Hematopoietic multipotent progenitor cell treated with erythropoietin and hydrocortisone succinate and interleukin-3 and kit ligand, for 8 days (in vitro differentiated cells): ENCODE measurements around the gene STXBP4.

ENCODE experiments used
- DNase-seq: peaks from one replicate; pipeline ENCODE4 v3.0.0-alpha.2; 2015

The STXBP4 gene

DNA sequence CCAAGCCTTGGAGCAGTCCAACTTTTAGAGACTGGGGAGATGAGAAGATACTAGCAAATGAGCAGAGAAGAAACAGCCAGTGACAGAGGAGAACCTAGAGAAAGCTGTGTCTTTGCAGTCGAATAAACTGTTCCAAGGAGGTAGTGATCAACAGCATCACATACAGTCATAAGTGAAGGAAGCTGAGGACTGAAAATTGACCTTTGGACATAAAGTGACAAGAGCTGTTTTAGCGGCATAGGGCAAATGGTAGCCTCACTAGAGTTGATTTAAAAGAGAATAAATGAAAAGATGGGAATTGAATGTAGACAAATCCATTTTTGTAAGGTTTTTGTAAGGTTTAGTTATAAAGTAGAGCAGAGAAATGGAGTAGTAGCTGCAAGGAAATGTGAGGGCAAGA lies 165.0 kb downstream of the STXBP4 start:
- DNase-seq = no peak

- DNase-seq = no peak
Observed at GRCh38 chr17:55134486-55135157, 166.1 kb downstream of the STXBP4 start.

GRCh38 chr17:55140809-55141208 lies 172.2 kb downstream of the STXBP4 start:
- no peak for DNase-seq

- DNase-seq = no peak
Observed at GRCh38 chr17:55144518-55144917, 176.0 kb downstream of the STXBP4 start.

GRCh38 chr17:55149485-55149884 lies 180.9 kb downstream of the STXBP4 start:
- DNase-seq = no peak

DNA sequence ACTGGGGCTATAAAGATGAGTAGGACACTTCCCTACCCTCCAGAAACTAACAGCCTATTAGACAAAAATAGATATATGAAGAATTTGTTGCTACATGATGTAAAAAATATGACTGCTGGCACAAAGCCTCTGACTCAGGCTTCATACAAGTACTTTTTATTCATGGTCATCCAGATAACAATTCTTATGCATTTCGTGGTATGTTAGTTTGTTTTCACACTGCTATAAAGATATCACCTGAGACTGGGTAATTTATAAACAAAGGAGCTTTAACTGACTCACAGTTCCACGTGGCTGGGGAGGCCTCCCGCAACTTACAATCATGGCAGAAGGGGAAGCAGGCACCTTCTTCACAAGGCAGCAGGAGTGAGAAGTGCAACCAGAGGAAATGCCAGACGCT lies 183.7 kb downstream of the STXBP4 start:
- no peak for DNase-seq

DNA sequence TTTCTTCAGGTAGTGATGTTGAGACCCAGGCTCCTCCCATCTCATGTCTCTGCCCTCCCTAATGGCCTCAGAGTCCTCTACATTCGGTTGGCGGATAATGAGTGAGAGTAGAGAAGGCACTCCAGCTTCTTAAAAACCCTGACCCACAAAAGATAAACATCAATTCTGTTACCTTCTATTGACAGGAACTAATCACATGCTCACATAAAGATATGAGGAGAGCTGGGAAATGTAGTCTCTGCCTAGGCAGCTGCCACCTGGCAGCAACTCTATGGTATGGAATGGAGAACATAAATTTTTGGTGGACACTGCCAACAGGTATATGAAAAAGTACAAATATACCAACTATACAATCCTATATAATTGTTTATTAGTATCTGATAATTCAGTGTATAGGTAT lies 185.5 kb downstream of the STXBP4 start:
- DNase-seq = no peak

DNA sequence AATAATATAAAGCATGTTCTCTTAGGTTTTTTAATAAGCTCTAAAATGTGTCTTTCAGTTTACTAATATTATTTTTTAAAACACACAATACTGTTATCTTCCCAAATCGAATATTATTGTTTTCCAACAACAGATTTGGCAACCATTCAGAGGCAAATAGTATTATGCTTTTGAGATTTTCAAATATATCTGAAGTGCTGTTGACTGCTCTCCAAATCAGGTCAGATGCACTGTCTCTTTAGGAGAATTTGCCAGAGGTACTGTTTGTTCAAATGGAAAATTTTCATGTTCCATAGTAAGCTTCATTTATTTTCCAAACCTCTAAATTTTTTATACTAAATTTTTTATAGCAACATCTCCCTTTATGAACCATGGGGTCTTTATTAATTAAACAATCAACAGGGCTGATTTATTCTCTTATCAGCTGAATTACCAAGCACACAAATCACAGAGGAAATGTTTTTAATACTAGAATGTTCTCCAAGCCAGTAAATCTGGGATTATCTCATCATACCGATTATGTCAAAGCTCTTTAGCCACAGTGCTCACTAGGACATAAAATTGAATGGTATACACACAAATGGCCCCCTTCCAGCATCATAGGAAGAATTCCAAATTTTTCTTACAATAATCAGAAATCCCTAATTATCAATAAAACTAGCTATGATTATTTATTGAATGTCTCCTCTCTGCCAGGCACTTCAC lies 187.4 kb downstream of the STXBP4 start:
- no peak for DNase-seq

DNA sequence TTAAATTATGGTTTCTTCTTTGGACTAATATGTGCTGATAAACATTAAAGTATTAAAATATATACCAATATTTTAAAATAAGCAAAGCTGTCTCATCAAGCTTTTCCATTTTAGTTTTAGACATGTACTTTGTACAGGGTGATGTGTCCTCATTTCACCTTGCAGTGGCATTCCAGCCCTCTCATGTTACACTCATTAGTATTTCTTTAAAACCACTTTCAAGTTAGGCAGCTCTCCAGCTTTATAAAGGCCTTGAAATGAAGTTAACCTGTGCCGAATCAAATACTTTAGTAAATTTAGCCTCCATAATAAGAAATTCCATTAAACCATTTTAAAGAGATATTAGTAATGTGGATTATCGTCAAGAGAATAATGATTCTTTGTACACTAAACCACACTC lies 188.6 kb downstream of the STXBP4 start:
- DNase-seq = no peak

DNA sequence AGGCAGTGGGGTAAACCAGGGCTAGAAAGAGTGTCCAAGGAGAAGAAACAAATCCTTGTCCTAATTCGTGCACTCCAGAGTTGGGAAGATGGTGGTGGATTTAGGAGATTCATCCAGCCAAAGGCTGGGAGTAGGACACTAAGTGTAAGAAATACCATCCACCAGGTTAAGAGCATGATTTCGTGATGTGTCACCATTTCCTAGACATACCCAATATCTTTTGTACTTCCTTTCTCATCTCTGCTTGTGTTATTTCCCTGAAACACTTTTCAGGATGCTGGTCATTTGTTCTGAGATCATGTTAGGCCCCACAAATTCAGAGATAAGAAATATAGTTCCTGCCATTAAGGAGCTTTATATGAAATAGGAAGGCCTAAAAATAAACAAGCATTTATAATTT lies 189.9 kb downstream of the STXBP4 start:
- no peak for DNase-seq

- no peak for DNase-seq
Observed at GRCh38 chr17:55159251-55159650, 190.7 kb downstream of the STXBP4 start.

GRCh38 chr17:55160501-55160900 lies 191.9 kb downstream of the STXBP4 start:
- no peak for DNase-seq

- DNase-seq = no peak
Observed at GRCh38 chr17:55161935-55162555, 193.5 kb downstream of the STXBP4 start.

- DNase-seq = no peak
Observed at GRCh38 chr17:55162556-55162946, 194.0 kb downstream of the STXBP4 start.

DNA sequence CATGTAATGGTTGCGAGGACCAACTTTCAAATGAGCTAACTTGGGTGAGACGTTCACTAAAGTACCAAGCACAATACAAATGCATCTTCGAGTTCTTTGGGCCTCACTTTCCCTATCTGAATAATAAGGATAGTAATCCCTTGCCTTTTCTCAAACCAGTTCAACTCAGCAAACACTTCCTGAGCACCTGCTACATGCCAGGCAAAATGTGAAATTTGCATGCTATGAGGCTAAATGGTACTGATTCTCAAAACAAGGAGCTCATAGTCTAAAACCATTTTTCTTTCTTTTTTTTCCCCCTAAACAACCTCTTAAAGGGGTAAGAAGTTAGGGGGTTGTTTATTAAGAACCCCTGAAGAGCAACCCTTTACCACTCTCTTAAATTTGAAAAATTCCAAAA lies 194.8 kb downstream of the STXBP4 start:
- no peak for DNase-seq

DNA sequence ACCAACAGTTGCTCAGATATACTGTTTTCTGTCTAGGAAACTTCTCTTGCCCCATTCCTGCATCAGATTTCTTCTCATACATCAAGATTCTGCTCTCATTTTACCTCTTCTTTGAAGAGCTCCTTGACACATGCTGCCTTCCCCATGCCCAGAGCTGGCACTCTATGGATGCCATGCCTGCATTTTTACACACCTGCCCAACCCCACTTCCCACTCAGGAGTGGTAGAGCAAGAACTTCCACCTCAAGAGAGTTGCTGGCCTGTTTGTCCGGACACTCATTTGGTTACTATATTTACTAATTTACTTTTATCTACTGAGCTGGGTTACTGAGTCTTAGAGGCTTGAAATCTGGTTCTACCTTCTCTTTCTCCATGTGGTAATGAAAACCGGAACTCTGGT lies 197.9 kb downstream of the STXBP4 start:
- no peak for DNase-seq

GRCh38 chr17:55167024-55167725 lies 198.6 kb downstream of the STXBP4 start:
- no peak for DNase-seq

GRCh38 chr17:55168958-55169687 lies 200.6 kb downstream of the STXBP4 start:
- no peak for DNase-seq

- DNase-seq = no peak
Observed at GRCh38 chr17:55171634-55172328, 203.2 kb downstream of the STXBP4 start.

DNA sequence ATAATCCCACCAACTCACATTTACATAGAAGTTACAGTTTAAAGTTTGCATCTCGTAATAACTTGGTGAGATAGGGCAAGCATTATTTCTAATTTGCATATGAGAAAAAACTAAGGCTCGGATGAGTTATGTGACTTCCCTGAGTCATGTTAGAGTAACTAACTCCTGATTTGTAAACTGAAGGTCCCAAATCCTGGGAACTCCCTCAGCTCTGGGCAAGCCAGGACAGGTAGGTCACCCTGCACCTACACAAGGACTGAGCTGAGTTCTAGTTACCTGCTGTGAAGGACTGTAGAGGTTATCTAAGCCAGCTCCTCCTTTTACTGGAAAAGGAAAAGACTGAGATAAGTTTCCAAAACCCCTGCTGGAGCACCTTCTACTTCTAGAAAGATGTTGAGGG lies 204.0 kb downstream of the STXBP4 start:
- no peak for DNase-seq

GRCh38 chr17:55174133-55174532 lies 205.6 kb downstream of the STXBP4 start:
- DNase-seq = no peak

DNA sequence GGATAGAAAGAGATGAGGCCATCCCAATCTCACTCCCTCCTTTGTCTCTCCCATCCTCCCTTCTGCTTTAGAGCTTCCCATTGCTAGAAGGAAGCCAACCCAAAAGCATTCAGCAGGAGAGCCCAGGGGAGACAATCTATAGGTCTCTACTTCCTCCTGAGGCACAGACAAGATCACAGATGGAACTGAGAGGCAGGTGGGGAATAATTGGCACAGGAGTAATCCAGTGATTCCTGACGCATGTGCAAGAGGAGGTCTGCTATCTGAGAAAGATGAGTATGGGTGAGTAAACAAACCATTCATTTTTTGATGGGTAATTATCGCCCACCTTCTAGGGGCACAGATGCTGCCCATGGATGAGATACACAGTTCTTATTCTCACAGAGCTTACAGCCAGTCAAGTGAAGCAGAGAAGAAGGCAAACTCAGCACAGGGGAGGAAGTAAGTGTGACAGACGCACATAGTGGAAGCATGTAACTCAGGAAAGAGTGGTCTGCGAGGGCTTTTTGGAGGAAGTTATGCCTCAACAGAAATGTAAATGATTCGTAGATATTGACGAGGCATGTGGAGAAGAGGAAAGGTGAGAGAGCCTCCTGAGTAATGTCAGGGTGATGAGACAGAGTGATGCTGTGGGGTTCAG lies 207.3 kb downstream of the STXBP4 start:
- no peak for DNase-seq
